ENCODE data around the gene ABCA13. TPM values are rescaled to one million over a fixed set of nuclear protein-coding genes. Genes with fewer than 3 reads are reported as not detected.

ABCA13 gene
- total RNA-seq, 2 donors from 2014 or later = not detected

- Histone ChIP-seq H3K27me3 (no peaks in the 10 kb centered on the region), H3K4me1 (no peaks in the 10 kb centered on the region), H3K9me3 (peaks cover 0 to 20% of the 10 kb centered on the region in 2 donors), H3K4me3 (no peak overlapping the region), H3K27ac (no peak overlapping the region), H3K36me3 (no peaks in the 10 kb centered on the region)
- TF ChIP-seq CTCF (IDR thresholded peaks at IDR 0.05) = no peak
- DNase-seq (ENCODE audit: low spot score) = no peak
Observed at GRCh38 chr7:48366096-48366495, 194.8 kb downstream of the ABCA13 start.

- Histone ChIP-seq H3K4me3 (no peak overlapping the region), H3K36me3 (no peaks in the 10 kb centered on the region), H3K4me1 (no peaks in the 10 kb centered on the region), H3K27me3 (no peaks in the 10 kb centered on the region), H3K9me3 (peaks cover 0 to 3% of the 10 kb centered on the region in 2 donors), H3K27ac (no peak overlapping the region)
- no peak for TF ChIP-seq CTCF (IDR thresholded peaks at IDR 0.05)
- no peak for DNase-seq (ENCODE audit: low spot score)
Observed at GRCh38 chr7:48376263-48376662, 205.0 kb downstream of the ABCA13 start.

GRCh38 chr7:48380921-48381320, 209.7 kb downstream of the ABCA13 start:
- H3K9me3 ChIP-seq = no peaks in the 10 kb centered on the region
- no peak overlapping the region for H3K4me3 ChIP-seq
- no peaks in the 10 kb centered on the region for H3K36me3 ChIP-seq
- no peak overlapping the region for H3K27ac ChIP-seq
- H3K27me3 ChIP-seq = no peaks in the 10 kb centered on the region
- TF ChIP-seq CTCF (IDR thresholded peaks at IDR 0.05) = no peak
- DNase-seq (ENCODE audit: low spot score) = no peak
- H3K4me1 ChIP-seq = no peaks in the 10 kb centered on the region

GRCh38 chr7:48381571-48381970, 210.3 kb downstream of the ABCA13 start:
- H3K9me3 ChIP-seq = no peaks in the 10 kb centered on the region
- no peaks in the 10 kb centered on the region for H3K27me3 ChIP-seq
- H3K36me3 ChIP-seq = no peaks in the 10 kb centered on the region
- no peak overlapping the region for H3K4me3 ChIP-seq
- H3K4me1 ChIP-seq = no peaks in the 10 kb centered on the region
- no peak for TF ChIP-seq CTCF (IDR thresholded peaks at IDR 0.05)
- no peak for DNase-seq (ENCODE audit: low spot score)
- no peak overlapping the region for H3K27ac ChIP-seq

GRCh38 chr7:48384180-48384752, 213.0 kb downstream of the ABCA13 start:
- H3K27ac ChIP-seq = no peak overlapping the region
- no peak overlapping the region for H3K4me3 ChIP-seq
- no peaks in the 10 kb centered on the region for H3K9me3 ChIP-seq
- no peak for DNase-seq (ENCODE audit: low spot score)
- no peaks in the 10 kb centered on the region for H3K36me3 ChIP-seq
- TF ChIP-seq CTCF (IDR thresholded peaks at IDR 0.05) = no peak
- no peaks in the 10 kb centered on the region for H3K27me3 ChIP-seq
- H3K4me1 ChIP-seq = no peaks in the 10 kb centered on the region

- H3K4me1 ChIP-seq = no peaks in the 10 kb centered on the region
- no peaks in the 10 kb centered on the region for H3K27me3 ChIP-seq
- no peak for TF ChIP-seq CTCF (IDR thresholded peaks at IDR 0.05)
- H3K4me3 ChIP-seq = no peak overlapping the region
- H3K9me3 ChIP-seq = no peaks in the 10 kb centered on the region
- no peak for DNase-seq (ENCODE audit: low spot score)
- H3K27ac ChIP-seq = no peak overlapping the region
- no peaks in the 10 kb centered on the region for H3K36me3 ChIP-seq
Observed at GRCh38 chr7:48387932-48388331, 216.7 kb downstream of the ABCA13 start.

Data from right atrium auricular region (tissue), 2 donors.